ENCODE measurements around the gene DDX1. TPM values are rescaled to one million over a fixed set of nuclear protein-coding genes. Genes with fewer than 3 reads are reported as not detected.

The DDX1 gene
- total and polyA plus RNA-seq, 2 of the 4 experiments (the other 2 are of a cell fraction): 73.6 to 74.9 TPM

DNA sequence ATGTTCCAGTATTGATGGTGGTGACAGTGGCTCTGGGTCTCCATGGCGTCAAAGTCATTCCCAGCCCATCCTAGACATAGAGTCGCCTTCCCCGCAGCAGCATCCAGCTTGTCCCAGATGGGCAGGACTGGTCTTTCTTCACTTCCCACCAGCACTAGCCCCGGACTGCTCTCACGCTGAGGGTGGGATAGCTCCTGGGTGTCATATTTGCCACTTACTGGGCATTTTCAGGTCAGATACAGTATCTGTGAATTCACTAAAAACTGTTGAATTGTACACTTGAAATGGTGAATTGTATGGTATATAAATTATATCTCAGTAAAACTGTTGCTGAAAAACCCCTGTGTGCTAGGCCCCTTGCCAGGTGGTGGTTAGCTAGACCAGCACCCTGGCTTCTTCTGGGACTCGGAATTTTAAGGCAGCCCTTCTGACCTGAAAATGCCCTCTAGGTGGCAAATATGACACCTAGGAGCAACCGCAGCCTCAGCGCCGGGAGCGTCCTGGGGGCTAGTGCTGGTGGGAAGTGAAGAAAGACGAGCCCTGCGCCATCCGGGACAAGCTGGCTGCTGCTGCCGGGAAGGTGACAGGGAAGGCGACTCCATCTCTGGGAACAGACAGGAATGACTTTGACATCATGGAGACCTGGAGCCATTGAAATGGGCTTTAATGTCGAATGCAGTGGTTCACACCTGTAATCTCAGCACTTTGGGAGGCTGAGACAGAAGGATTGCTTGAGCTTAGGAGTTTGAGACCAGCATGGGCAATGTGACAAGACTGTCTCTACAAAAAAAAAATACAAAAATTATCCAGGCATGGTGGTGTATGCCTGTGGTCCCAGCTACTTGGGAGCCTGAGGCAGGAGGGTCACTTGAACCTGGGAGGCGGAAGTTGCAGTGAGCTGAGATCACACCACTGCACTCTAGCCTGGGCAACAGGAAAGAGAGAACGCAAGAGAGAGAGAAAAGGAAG, 56.2 kb downstream of the DDX1 start:
- Histone ChIP-seq H2BK20ac (ENCODE audit: low read depth, low read length) (no peak overlapping the region), H3K27me3 (ENCODE audit: control insufficient read depth, insufficient read depth, low read length) (peaks cover 1% of the 10 kb centered on the region; the same call in 1 of the 2 replicates), H2BK120ac (ENCODE audit: low read depth, low read length) (no peak overlapping the region), H3K56ac (ENCODE audit: extremely low read depth, insufficient read depth, low read length) (no peak overlapping the region), H2AFZ (replicated peaks; ENCODE audit: low read length, poor library complexity) (no peak overlapping the region), H3K14ac (replicated peaks; ENCODE audit: low read depth, low read length) (no peak overlapping the region), H4K8ac (ENCODE audit: low read depth in 2 of 2, low read length in 2 of 2) (no peak overlapping the region), H3K4ac (ENCODE audit: low read depth, low read length) (no peak overlapping the region), H3K27ac (ENCODE audit: insufficient read depth, low read length) (no peak overlapping the region), H3K36me3 (ENCODE audit: control insufficient read depth, insufficient read depth, low read length) (no peaks in the 10 kb centered on the region), H4K5ac (ENCODE audit: low read depth, low read length) (no peak overlapping the region), H2AK5ac (ENCODE audit: low read depth, low read length) (no peak overlapping the region), H3K18ac (ENCODE audit: low read depth, low read length) (no peak overlapping the region), H3K4me3 (ENCODE audit: insufficient read depth, low read depth, low read length) (no peak overlapping the region), H2BK15ac (ENCODE audit: low read depth, low read length) (no peak overlapping the region), H3K4me1 (ENCODE audit: control insufficient read depth, insufficient read depth, low read length) (no peaks in the 10 kb centered on the region), H4K20me1 (ENCODE audit: insufficient read depth, low read length) (no peaks in the 10 kb centered on the region), H3K23ac (ENCODE audit: low read depth, low read length) (no peak overlapping the region), H3K79me1 (ENCODE audit: low read depth in 1 of 2, low read length in 2 of 2) (no peaks in the 10 kb centered on the region), H3K4me2 (ENCODE audit: low read depth, low read length) (no peak overlapping the region), H3K9me3 (ENCODE audit: control insufficient read depth, insufficient read depth, low read length) (no peaks in the 10 kb centered on the region), H4K91ac (ENCODE audit: insufficient read depth, low read depth, low read length) (no peak overlapping the region), H3K9me1 (ENCODE audit: insufficient read depth, low read length) (no peaks in the 10 kb centered on the region), H2AK9ac (replicated peaks; ENCODE audit: low read depth, low read length, poor library complexity) (no peak overlapping the region), H2BK5ac (ENCODE audit: low read depth, low read length, poor library complexity, severe bottlenecking) (no peak overlapping the region), H3K9ac (ENCODE audit: low read depth, low read length) (no peak overlapping the region)
- DNase-seq (no peak), ATAC-seq (ENCODE audit: low read depth) (no peak)
- ChIA-PET POLR2A (ENCODE audit: unreplicated experiment) (no interaction called here), CTCF (no interaction called here)
- 36% methylated on average over 6 of the region's 18 CpGs; no CpG with 5 or more reads in 1 of the 2 experiments for WGBS, 2 experiments (ENCODE audit: extremely low coverage in 2 of 2, insufficient read length in 1 of 2)
- no peak for TF ChIP-seq RAD21 (IDR thresholded peaks at IDR 0.05; ENCODE audit: low read length)
- no peak for TF ChIP-seq SMC3 (IDR thresholded peaks at IDR 0.05; ENCODE audit: low read depth, low read length)
- TF ChIP-seq, protein P1, sequence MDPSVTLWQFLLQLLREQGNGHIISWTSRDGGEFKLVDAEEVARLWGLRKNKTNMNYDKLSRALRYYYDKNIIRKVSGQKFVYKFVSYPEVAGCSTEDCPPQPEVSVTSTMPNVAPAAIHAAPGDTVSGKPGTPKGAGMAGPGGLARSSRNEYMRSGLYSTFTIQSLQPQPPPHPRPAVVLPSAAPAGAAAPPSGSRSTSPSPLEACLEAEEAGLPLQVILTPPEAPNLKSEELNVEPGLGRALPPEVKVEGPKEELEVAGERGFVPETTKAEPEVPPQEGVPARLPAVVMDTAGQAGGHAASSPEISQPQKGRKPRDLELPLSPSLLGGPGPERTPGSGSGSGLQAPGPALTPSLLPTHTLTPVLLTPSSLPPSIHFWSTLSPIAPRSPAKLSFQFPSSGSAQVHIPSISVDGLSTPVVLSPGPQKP (IDR thresholded peaks at IDR 0.05; ENCODE audit: borderline replicate concordance, low read depth, low read length): no peak
- TF ChIP-seq, protein P2, sequence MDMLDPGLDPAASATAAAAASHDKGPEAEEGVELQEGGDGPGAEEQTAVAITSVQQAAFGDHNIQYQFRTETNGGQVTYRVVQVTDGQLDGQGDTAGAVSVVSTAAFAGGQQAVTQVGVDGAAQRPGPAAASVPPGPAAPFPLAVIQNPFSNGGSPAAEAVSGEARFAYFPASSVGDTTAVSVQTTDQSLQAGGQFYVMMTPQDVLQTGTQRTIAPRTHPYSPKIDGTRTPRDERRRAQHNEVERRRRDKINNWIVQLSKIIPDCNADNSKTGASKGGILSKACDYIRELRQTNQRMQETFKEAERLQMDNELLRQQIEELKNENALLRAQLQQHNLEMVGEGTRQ (IDR thresholded peaks at IDR 0.05; ENCODE audit: low read depth, low read length): no peak
- TF ChIP-seq NFE2L2 (IDR thresholded peaks at IDR 0.05; ENCODE audit: low read depth, low read length): no peak
- intact Hi-C loops (cut with micrococcal nuclease) (no loop called here), dilution Hi-C loops (cut with HindIII; ENCODE audit: low sequenced_read_pairs, unreplicated experiment) (no loop called here), in situ Hi-C loops (cut with MboI; ENCODE audit: low sequenced_read_pairs) (loop anchor here (5.0 kb wide), 1 partner anchor 864 kb away; no protein-coding TSS in a partner anchor)
- BruUV-seq (replicated peaks): no TSS peak

Data from IMR-90 (cell line).